Keratinocyte (primary cell): ENCODE measurements around the gene MGRN1. TPM values are rescaled to one million over a fixed set of nuclear protein-coding genes. Genes with fewer than 3 reads are reported as not detected.

Source experiments
- DNase-seq: peaks from one replicate; pipeline ENCODE4 v3.0.0-alpha.2; 2011; ENCODE audit warnings: low read depth, missing footprints, low spot score
- FAIRE-seq: peaks from 2 replicates; lab custom pipeline; 2011; peaks lifted over from hg19 to GRCh38; lab: Jason Lieb, UNC
- H2AFZ ChIP-seq: 2 replicates; pipeline ENCODE4 v1.6.0; 2012; ENCODE audit warnings: low read length, control low read depth, inconsistent platforms; ENCODE audit not compliant: control insufficient read depth
- H3K27ac ChIP-seq: 2 replicates; pipeline ENCODE4 v1.5.1; 2011; ENCODE audit warnings: low read length; ENCODE audit not compliant: control insufficient read depth, insufficient read depth
- H3K27me3 ChIP-seq: 3 replicates; pipeline ENCODE4 v1.6.0; 2011; ENCODE audit warnings: low read length; ENCODE audit not compliant: control insufficient read depth, insufficient read depth; ENCODE audit errors: extremely low read depth
- H3K36me3 ChIP-seq, 2 experiments: 2 replicates in 1 of 2; 3 replicates in 1 of 2; pipeline ENCODE4 v1.5.1; 2011; ENCODE audit warnings: low read length in 2 of 2, mild to moderate bottlenecking in 1 of 2; ENCODE audit not compliant: control insufficient read depth in 2 of 2, insufficient read depth in 2 of 2; ENCODE audit errors: extremely low read depth in 1 of 2
- H3K4me1 ChIP-seq: 3 replicates; pipeline ENCODE4 v1.5.1; 2011; ENCODE audit warnings: low read length; ENCODE audit not compliant: control insufficient read depth, insufficient read depth; ENCODE audit errors: extremely low read depth
- H3K4me2 ChIP-seq: 3 replicates; pipeline ENCODE4 v1.6.0; 2011; ENCODE audit warnings: low read depth, low read length; ENCODE audit not compliant: control insufficient read depth, insufficient read depth; ENCODE audit errors: extremely low read depth
- H3K4me3 ChIP-seq, 3 experiments: fragments of 200-600 bp in 1 of 3; sonication (generic) in 1 of 3; 2 replicates in 2 of 3; 3 replicates in 1 of 3; pipeline ENCODE4 v1.5.1; 2011 to 2016; ENCODE audit warnings: low read length in 3 of 3, mild to moderate bottlenecking in 3 of 3, control low read depth in 2 of 3, inconsistent platforms in 1 of 3, low read depth in 1 of 3, mixed read lengths in 1 of 3, mixed run types in 1 of 3, moderate library complexity in 1 of 3; ENCODE audit not compliant: control insufficient read depth in 2 of 3, insufficient read depth in 2 of 3; ENCODE audit errors: extremely low read depth in 1 of 3
- H3K79me2 ChIP-seq: 2 replicates; pipeline ENCODE4 v1.6.0; 2012; ENCODE audit warnings: low read length; ENCODE audit not compliant: control insufficient read depth, insufficient read depth
- H3K9ac ChIP-seq: 3 replicates; pipeline ENCODE4 v1.6.0; 2011; ENCODE audit warnings: low read length; ENCODE audit not compliant: control insufficient read depth, insufficient read depth; ENCODE audit errors: extremely low read depth
- H3K9me1 ChIP-seq: 3 replicates; pipeline ENCODE4 v1.6.0; 2011; ENCODE audit warnings: low read length; ENCODE audit not compliant: control insufficient read depth, insufficient read depth; ENCODE audit errors: extremely low read depth
- H3K9me3 ChIP-seq: 2 replicates; pipeline ENCODE4 v1.5.1; 2012; ENCODE audit warnings: low read depth, low read length; ENCODE audit not compliant: control insufficient read depth
- H4K20me1 ChIP-seq: 3 replicates; pipeline ENCODE4 v1.6.0; 2011; ENCODE audit warnings: low read length; ENCODE audit not compliant: control insufficient read depth, insufficient read depth; ENCODE audit errors: extremely low read depth
- CTCF ChIP-seq, 3 experiments: IDR thresholded peaks in 1 of 3; conservative IDR thresholded peaks in 1 of 3; optimal IDR thresholded peaks in 1 of 3; 2 replicates in 2 of 3; 3 replicates in 1 of 3; pipeline versions ENCODE3 to v1.5.1; 2011; ENCODE audit warnings: low read length in 3 of 3, mild to moderate bottlenecking in 3 of 3, moderate library complexity in 2 of 3, control low read depth in 1 of 3, inconsistent platforms in 1 of 3; ENCODE audit not compliant: insufficient read depth in 2 of 3; ENCODE audit errors: extremely low read depth in 1 of 3
- EZH2 ChIP-seq: IDR thresholded peaks from one replicate; pipeline ENCODE4 v1.6.1; 2012; ENCODE audit warnings: inconsistent platforms, mild to moderate bottlenecking, low read length, moderate library complexity
- dilution Hi-C: fragments of 300-500 bp; cut with MboI; formaldehyde crosslinking; loops from one replicate; pipeline ENCODE4 v1.7.0; 2020; ENCODE audit warnings: low sequenced_read_pairs; ENCODE audit not compliant: extremely low pct_ligation_motif_present
- polyA plus RNA-seq, 5 experiments: library from polyadenylated mRNA; depleted of rRNA in 3 of 5; stranded (reverse) in 3 of 5; stranded (forward) in 1 of 5; unstranded in 1 of 5; fragments of >200 nt; gene quantifications; 1 replicate in 1 of 5; 2 replicates in 3 of 5; 3 replicates in 1 of 5; pipeline versions ENCODE4 v1.2.1 to v1.2.3, GENCODE V29; 2011 to 2012; ENCODE audit warnings: missing spikeins in 2 of 5, low read depth in 1 of 5, low replicate concordance in 1 of 5

MGRN1 gene
- polyA plus RNA-seq, 1 donor (not counting 4 experiments of a cell fraction or from before 2014, with no cell fraction given) = 1.9 TPM

GRCh38 chr16:4677994-4678393, 53.4 kb downstream of the MGRN1 start:
- H3K4me1 ChIP-seq = peaks cover 18% of the 10 kb centered on the region
- no peak for FAIRE-seq
- peaks cover 6 to 17% of the 10 kb centered on the region in 2 experiments for H3K36me3 ChIP-seq

GRCh38 chr16:4678596-4678995, 54.0 kb downstream of the MGRN1 start:
- Histone ChIP-seq H3K4me1 (peaks cover 18% of the 10 kb centered on the region), H3K9me3 (no peaks in the 10 kb centered on the region), H3K27me3 (no peaks in the 10 kb centered on the region), H3K9ac (no peak overlapping the region), H3K4me2 (no peak overlapping the region), H3K27ac (no peak overlapping the region), H3K36me3 (peaks cover 6 to 13% of the 10 kb centered on the region in 2 experiments), H3K4me3 (no peak overlapping the region), H2AFZ (no peak overlapping the region), H3K79me2 (no peaks in the 10 kb centered on the region), H3K9me1 (no peaks in the 10 kb centered on the region), H4K20me1 (no peaks in the 10 kb centered on the region)
- FAIRE-seq (no peak), DNase-seq (no peak)
- no peak for TF ChIP-seq CTCF (optimal IDR thresholded peaks at IDR 0.05 in 1 of 3, IDR thresholded peaks at IDR 0.05 in 1 of 3, conservative IDR thresholded peaks at IDR 0.05 in 1 of 3; ENCODE audit: extremely low read depth in 1 of 3, insufficient read depth in 2 of 3, low read length in 3 of 3)
- no peak for TF ChIP-seq EZH2
- dilution Hi-C loops = no loop called here

More at GRCh38 chr16:4677994-4678393, 53.4 kb downstream of the MGRN1 start:
- Histone ChIP-seq H3K79me2 (no peaks in the 10 kb centered on the region), H3K4me3 (no peak overlapping the region), H2AFZ (no peak overlapping the region), H4K20me1 (no peaks in the 10 kb centered on the region), H3K27ac (no peak overlapping the region), H3K27me3 (no peaks in the 10 kb centered on the region), H3K9ac (no peak overlapping the region), H3K9me3 (no peaks in the 10 kb centered on the region), H3K4me2 (no peak overlapping the region), H3K9me1 (no peaks in the 10 kb centered on the region)
- no peak for DNase-seq
- dilution Hi-C loops = no loop called here
- no peak for TF ChIP-seq EZH2
- no peak for TF ChIP-seq CTCF (optimal IDR thresholded peaks at IDR 0.05 in 1 of 3, IDR thresholded peaks at IDR 0.05 in 1 of 3, conservative IDR thresholded peaks at IDR 0.05 in 1 of 3; ENCODE audit: extremely low read depth in 1 of 3, insufficient read depth in 2 of 3, low read length in 3 of 3)
